Measurements from ENCODE around the gene RPS6KC1. TPM values are rescaled to one million over a fixed set of nuclear protein-coding genes. Genes with fewer than 3 reads are reported as not detected.
"Not testable (repeated sequence)": the region's sequence is repeated elsewhere in the genome, so short reads cannot be mapped to it uniquely, and the experiment has no call there.

Gene RPS6KC1
- total RNA-seq, 1 experiment from 2014 or later, result 19.7 TPM

DNA sequence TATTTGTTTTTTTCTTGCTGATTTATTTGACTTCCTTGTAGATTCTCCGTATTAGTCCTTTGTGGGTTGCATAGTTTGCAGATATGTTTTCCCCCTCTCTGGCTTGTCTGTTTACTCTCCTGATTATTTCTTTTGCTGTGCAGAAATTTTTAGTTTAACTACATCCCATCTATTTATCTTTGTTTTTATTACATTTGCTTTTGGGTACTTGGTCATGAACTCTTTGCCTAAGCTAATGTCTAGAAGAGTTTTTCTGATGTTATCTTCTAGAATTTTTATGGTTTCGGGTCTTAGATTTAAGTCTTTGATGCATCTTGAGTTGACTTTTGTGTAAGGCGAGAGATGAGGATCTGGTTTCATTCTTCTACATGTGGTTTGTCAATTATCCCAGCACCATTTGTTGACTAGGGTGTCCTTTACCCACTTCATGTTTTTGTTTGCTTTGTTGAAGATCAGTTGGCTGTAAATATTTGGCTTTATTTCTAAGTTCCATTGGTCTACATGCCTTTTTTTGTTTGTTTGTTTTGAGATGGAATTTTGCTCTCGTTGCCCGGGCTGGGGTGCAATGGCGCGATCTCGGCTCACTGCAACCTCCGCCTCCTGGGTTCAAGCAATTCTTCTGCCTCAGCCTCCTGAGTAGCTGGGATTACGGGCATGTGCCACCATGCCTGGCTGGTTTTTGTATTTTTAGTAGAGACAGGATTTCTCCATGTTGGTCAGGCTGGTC is 145.4 kb downstream of the RPS6KC1 start:
- Histone ChIP-seq H3K36me3 (peaks cover 18% of the 10 kb centered on the region), H3K9me3 (peaks cover 11% of the 10 kb centered on the region)
- not testable (repeated sequence) for H3K4me3 ChIP-seq, DNase-seq, H3K27me3 ChIP-seq

DNA sequence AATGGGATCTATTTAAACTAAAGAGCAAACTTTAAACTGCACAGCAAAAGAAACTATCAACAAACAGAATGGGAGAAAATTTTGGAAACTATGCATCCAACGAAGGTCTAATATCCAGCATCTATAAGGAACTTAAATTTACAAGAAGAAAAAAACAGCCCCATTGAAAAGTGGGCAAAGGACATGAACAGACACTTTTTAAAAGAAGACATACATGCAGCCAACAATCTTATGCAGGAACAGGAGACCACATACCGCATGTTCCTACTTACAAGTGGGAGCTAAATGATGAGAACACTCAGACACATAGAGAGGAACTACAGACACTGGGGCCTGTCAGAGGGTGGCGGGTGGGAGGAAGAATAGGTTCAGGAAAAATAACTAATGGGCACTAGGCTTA is 149.6 kb downstream of the RPS6KC1 start:
- Histone ChIP-seq H3K4me3 (no peak overlapping the region), H3K36me3 (peaks cover 23% of the 10 kb centered on the region), H3K9me3 (peaks cover 11% of the 10 kb centered on the region), H3K27me3 (no peaks in the 10 kb centered on the region)
- no peak for DNase-seq

DNA sequence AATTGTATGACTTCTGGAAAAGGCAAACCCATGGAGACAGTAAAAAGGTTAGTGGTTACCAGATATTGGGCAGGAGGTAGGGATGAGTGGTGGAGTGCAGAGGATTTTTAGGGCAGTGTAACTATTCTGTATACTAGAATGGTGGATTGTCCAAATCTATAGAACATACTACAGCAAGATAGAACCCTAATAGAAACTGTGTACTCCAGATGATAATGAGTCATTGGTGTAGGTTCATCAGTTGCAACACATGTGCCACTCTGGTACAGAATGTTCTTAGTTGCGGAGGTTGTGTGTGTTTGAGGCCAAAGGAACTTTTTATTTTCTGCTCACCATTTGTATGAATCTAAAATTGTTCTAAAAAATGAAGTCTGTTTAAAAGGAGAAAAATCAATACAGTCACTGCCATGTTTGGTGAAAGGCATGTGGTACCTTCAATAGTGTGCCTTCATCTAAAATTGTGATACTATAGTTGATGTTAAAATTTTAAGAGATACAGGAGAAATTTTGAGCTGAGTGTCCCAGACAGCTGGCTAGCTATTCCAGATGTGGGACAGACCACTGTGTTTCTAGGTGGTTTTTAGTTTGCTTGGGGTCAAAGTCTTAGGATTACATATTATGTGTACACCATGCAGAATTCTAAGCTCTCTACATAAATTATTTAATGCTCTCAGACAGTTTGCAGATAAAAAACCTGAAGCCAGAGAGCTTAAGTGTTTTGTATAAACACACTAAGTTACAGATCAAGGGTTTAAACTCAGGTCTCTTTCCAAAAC is 150.5 kb downstream of the RPS6KC1 start:
- H3K9me3 ChIP-seq, result peaks cover 11% of the 10 kb centered on the region
- no peak overlapping the region for H3K4me3 ChIP-seq
- H3K36me3 ChIP-seq, result peaks cover 27% of the 10 kb centered on the region
- no peaks in the 10 kb centered on the region for H3K27me3 ChIP-seq
- no peak for DNase-seq

DNA sequence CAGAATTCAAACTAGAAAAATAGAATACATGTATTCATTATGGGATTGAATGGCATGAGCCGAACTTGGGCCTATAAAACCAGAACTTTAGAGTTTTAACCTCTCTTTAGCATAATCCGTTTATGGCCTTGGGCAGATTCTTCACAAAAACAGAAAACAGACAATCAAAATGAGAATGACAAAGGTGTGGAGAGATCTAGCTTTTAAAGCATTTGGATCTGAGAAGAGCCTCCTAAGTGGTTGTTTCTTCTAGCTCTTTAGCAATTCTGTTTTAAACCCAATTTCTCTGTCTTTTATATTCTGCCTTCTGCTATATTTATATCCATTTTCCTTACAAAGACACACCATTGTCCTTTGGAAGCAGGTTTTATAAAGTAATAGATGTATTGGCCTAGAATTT is 160.2 kb downstream of the RPS6KC1 start:
- Histone ChIP-seq H3K27me3 (no peaks in the 10 kb centered on the region), H3K9me3 (peaks cover 2% of the 10 kb centered on the region), H3K36me3 (peaks cover 19% of the 10 kb centered on the region), H3K4me3 (no peak overlapping the region)
- no peak for DNase-seq

DNA sequence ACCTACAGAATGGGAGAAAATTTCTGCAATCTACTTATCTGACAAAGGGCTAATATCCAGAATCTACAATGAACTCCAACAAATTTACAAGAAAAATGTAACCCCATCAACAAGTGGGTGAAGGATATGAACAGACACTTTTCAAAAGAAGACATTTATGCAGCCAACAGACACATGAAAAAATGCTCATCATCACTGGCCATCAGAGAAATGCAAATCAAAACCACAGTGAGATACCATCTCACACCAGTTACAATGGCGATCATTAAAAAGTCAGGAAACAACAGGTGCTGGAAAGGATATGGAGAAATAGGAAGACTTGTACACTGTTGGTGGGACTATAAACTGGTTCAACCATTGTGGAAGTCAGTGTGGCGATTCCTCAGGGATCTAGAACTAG is 168.0 kb downstream of the RPS6KC1 start:
- H3K9me3 ChIP-seq, H3K27me3 ChIP-seq, H3K4me3 ChIP-seq, H3K36me3 ChIP-seq, DNase-seq: not testable (repeated sequence)

DNA sequence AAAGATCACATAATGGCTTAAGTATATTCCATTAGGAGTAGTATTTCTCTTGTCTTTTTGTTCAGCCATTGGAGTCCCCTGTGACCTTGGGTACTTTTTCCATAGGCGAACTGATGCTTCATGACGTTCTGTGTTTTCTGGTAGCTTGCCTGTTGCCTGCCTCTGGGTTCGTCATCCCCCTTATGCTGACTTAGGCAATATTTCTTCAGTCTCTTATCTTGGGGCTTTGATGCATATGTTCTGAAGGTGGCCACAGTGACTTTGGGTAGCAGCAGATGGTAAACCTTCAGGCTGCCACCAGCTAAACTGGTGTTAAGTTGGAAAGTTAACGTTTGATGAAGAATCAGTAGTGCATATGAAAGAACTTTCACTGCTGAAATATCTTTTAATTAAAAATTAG is 170.2 kb downstream of the RPS6KC1 start:
- no peaks in the 10 kb centered on the region for H3K9me3 ChIP-seq
- H3K4me3 ChIP-seq, result no peak overlapping the region
- no peak for DNase-seq
- no peaks in the 10 kb centered on the region; the same call in 1 of the 2 replicates for H3K36me3 ChIP-seq
- H3K27me3 ChIP-seq, result no peaks in the 10 kb centered on the region

DNA sequence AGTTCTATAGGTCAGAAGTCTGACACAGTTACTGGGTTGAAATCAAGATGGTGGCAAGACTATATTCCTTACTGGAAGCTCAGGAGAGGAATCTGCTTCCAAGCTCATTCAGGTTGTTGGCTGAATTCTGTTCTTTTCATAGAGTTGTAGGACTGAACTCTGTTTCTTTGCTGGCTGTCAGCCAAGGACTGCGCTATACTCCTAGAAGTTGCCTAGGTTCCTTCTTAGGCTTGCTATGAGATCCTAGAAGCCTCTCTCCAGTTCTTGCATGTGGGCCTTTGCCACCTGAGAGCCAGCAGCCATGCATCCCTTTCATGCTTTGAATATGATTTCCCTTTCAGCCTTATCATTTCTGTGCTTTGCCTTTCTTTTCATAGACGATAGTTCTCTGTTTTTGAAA is 176.4 kb downstream of the RPS6KC1 start:
- H3K4me3 ChIP-seq, result no peak overlapping the region
- no peak for DNase-seq
- H3K36me3 ChIP-seq, result no peaks in the 10 kb centered on the region
- H3K27me3 ChIP-seq, result no peaks in the 10 kb centered on the region
- H3K9me3 ChIP-seq, result no peaks in the 10 kb centered on the region

DNA sequence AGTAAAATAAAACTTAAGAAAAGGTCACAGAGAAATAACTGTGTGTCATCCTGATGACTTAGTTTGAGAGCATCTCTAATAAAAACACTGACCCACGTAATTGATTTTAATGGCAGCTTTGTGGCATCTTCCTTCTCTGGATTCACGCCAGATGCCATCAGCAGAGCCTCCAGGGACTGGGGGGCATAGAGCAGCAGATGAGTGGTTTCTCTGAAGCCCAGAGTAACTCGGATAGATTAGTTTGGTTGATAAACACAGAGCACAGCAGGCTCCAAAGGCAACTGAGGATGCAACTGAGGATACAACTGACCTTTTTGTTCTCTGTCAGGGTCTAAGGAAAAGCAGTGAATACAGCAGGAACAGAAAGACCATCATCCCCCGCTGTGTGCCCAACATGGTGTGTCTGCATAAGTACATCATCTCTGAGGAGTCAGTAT is 180.8 kb downstream of the RPS6KC1 start:
- Histone ChIP-seq H3K27me3 (no peaks in the 10 kb centered on the region), H3K9me3 (no peaks in the 10 kb centered on the region), H3K4me3 (no peak overlapping the region), H3K36me3 (no peaks in the 10 kb centered on the region)
- peak; percentile 29 for DNase-seq

DNA sequence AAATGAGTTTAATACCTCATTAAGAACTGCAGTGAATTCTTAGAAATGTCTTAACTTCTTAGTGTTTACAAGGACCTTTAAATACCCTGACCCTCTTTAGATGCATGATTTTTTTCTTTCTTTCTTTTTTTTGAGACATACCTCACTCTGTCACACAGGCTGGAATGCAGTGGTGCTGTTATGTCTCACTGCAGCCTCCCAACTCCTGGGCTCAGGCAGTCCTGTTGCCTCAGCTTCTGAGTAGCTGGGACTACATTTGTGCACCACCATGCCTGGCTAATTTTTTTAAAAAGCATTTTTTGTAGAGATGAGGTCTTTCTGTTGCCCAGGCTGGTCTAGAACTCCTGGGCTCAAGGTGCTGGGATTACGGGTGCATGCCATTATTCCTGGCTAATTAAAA is 191.8 kb downstream of the RPS6KC1 start:
- Histone ChIP-seq H3K36me3 (no peaks in the 10 kb centered on the region), H3K4me3 (no peak overlapping the region), H3K27me3 (no peaks in the 10 kb centered on the region), H3K9me3 (no peaks in the 10 kb centered on the region)
- DNase-seq, result no peak

DNA sequence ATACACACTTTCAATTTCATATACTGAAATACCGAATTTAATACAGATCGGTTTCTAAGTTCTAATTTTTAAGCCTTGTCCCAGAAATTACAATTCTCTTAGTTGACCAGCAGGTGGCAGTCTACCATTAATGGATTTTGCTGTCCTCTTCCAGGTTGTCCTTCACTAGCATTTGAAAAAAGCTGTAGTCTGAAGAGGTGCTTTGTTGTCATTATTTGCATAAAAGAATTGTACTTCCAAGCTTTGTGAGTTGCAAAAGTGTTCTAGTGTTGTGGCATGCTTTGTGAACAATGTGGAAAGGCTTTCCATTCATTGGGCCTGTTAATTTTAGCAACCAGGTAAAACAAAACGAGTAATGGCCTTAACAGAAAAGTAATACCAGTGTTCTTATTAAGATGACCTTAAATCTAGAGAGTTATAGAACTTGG is 193.6 kb downstream of the RPS6KC1 start:
- no peak overlapping the region for H3K4me3 ChIP-seq
- H3K36me3 ChIP-seq, result no peaks in the 10 kb centered on the region
- H3K27me3 ChIP-seq, result no peaks in the 10 kb centered on the region
- no peak for DNase-seq
- no peaks in the 10 kb centered on the region for H3K9me3 ChIP-seq

DNA sequence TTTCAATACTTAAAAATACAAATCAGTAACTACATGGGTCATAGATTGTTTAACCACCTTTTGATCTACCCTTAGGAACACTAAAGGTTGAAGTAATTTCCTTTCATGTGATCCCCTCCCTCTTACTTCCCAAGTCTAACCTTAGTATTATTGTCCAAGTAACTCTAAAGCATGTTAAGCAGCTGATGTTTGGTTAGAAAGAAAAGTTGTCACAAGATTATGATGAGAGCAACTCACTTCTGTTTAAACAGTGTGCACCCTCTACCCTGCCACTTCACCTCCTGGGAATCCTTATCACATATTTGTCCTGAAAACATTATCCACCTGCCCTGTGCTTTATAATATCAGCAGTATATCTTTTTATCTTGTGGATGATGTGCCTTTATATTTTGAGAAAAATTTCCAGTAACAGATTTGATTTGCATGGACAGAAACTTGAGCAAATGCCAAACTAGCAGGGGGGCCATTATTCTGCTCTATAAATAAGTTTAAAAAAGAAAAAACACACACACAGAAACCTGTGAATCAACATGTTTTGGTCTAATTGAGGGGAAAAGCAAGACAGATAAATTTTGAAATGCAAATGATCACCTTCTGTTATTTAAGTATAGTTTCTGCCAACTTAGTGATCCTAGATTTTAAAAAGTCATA is 194.3 kb downstream of the RPS6KC1 start:
- Histone ChIP-seq H3K9me3 (no peaks in the 10 kb centered on the region), H3K4me3 (no peak overlapping the region), H3K27me3 (no peaks in the 10 kb centered on the region), H3K36me3 (no peaks in the 10 kb centered on the region)
- no peak for DNase-seq

DNA sequence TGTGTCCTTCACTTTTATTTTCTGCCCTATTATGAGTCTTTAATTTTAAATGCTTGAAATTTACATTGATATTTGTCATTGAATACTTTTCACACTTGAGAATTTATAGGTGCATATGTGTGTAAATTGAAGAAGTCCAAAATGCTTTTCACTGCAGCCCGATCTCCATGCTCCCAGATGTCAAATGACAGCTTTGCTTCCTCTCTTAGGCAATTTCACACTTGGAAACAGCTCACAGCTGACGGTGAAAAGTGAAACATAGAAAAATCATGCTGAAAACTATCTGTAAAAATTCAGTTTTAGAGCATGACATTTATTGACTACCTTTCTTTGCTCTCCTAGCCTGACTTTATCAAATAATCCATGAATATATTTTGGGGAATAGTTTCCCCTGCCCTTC is 196.0 kb downstream of the RPS6KC1 start:
- Histone ChIP-seq H3K4me3 (no peak overlapping the region), H3K36me3 (no peaks in the 10 kb centered on the region), H3K27me3 (no peaks in the 10 kb centered on the region), H3K9me3 (no peaks in the 10 kb centered on the region)
- no peak for DNase-seq

DNA sequence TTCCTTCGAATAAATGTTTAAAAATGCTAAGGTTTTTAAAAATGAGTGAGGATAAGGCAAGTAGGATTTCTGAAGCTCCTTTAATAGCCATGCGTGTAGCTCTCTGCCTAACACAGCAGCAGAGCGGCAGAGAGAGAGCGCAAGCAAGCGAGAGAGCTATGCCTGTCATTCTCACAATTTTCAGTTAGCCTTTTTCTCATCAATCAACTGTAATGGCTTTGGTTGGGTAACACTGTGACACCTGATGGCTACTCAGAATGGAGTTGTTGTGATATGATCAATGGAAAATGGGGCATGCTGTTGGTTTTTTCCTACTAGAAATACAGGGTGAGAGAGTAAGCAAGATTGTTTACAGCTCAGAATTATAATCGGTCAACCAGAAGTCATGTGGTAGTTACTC is 198.4 kb downstream of the RPS6KC1 start:
- no peak overlapping the region for H3K4me3 ChIP-seq
- no peak for DNase-seq
- H3K27me3 ChIP-seq, result no peaks in the 10 kb centered on the region
- no peaks in the 10 kb centered on the region for H3K9me3 ChIP-seq
- H3K36me3 ChIP-seq, result no peaks in the 10 kb centered on the region

DNA sequence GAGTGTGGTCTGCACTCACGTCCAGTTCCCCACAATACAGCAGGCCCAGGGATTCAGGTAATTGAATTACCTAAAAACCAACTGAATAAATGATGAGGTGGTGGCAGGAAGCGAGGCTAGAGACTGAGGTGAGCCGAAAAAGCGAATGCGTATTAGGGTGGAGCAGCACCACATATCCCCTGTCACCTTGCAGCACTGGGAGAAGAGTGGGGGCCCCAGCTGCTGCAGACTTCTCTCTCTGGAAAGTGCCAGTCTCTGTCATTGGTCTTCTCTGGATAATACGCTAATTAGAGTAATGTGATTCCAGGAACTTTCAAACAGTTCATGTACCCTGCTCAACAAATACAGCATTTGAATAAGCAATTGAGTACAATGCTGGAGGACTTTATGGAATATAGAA is 199.0 kb downstream of the RPS6KC1 start:
- Histone ChIP-seq H3K27me3 (no peaks in the 10 kb centered on the region), H3K9me3 (no peaks in the 10 kb centered on the region), H3K4me3 (no peak overlapping the region), H3K36me3 (no peaks in the 10 kb centered on the region)
- DNase-seq, result no peak

DNA sequence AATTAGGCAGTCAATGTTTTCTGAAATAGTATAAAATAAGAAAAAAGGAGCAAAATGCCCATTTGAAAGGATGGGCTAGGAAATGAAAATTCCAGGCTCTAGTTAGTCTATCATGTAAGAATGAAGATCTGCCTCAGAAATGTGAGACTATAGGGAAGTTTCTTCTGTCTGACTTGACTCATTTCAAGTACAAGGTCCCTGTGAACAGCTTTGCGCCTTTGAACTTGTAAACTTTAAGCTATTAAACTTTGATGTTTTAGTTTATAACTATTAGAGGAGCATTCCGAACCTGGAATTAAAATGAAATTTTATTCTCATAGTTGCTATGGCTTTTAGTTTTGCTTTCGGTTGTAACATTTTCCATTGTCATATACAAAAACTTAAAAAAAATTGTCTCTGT is 199.4 kb downstream of the RPS6KC1 start:
- DNase-seq, result no peak
- Histone ChIP-seq H3K4me3 (no peak overlapping the region), H3K36me3 (no peaks in the 10 kb centered on the region), H3K9me3 (no peaks in the 10 kb centered on the region), H3K27me3 (no peaks in the 10 kb centered on the region)

DNA sequence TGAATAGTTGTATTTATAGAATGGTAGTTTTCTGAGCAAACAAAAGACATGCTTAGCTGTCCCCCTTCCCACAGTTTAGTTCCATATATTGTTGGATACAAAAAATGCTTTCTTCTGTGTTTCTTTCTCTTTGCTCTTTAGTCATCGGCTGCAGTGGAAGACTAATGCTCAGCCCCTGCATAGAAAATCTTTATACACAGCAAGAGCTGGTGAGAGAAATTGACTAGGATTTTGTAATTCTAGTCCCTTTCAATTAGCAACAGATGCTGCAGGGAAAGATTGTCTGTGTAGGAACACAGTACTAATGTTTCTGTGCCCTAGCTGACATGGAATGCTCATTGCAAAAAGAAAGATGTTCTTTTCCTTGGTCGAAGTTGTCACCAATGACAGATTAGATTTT is 200.9 kb downstream of the RPS6KC1 start:
- DNase-seq, result no peak
- H3K27me3 ChIP-seq, result no peaks in the 10 kb centered on the region

DNA sequence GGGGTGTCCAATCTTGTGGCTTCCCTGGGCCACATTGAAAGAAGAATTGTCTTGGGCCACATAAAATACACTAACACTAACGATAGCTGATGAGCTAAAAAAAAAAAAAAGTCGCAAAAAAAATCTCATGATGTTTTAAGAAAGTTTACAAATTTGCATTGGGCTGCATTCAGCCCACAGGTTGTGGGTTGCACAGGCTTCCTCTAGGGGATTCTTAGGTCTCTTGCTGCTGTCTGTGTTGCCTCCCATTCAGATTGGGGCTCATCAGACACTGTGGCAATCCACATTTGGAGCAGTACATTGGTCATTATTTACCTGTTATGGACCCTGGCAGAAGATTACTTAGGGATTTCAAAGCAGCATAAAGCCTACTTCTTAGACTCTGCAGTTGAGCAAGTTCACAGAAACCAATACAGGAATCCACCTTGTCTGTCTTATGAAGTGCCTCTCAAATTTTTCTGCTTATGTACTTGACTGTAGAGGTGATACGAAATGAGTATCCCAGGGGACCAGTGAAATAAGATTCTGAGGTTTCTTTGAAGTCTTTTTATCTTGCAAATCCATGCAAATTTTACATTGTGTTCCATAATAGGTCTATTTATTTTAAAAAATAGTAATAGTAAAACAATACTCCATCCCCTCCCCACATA is 205.5 kb downstream of the RPS6KC1 start:
- no peak for DNase-seq
- Histone ChIP-seq H3K27me3 (no peaks in the 10 kb centered on the region), H3K36me3 (no peaks in the 10 kb centered on the region), H3K4me3 (no peak overlapping the region), H3K9me3 (no peaks in the 10 kb centered on the region)

More for the DNA sequence above, 200.9 kb downstream of the RPS6KC1 start:
- no peaks in the 10 kb centered on the region for H3K36me3 ChIP-seq
- H3K9me3 ChIP-seq, result no peaks in the 10 kb centered on the region
- H3K4me3 ChIP-seq, result no peak overlapping the region
